Measurements from ENCODE around the gene TMEM248. TPM values are rescaled to one million over a fixed set of nuclear protein-coding genes. Genes with fewer than 3 reads are reported as not detected.

Gene TMEM248
- total RNA-seq, 2 donors from 2014 or later = 77.9 to 79.8 TPM

GRCh38 chr7:66958538-66959350, 37.7 kb downstream of the TMEM248 start:
- Histone ChIP-seq H3K27ac (ENCODE audit: low read depth, low read length) (no peak overlapping the region), H3K4me1 (ENCODE audit: control insufficient read depth, insufficient read depth, low read length) (no peaks in the 10 kb centered on the region), H3K4me3 (ENCODE audit: low read length) (no peak overlapping the region), H3K36me3 (ENCODE audit: control insufficient read depth, insufficient read depth, low read length) (peaks cover 39% of the 10 kb centered on the region), H3K9me3 (ENCODE audit: control insufficient read depth, low read length) (no peaks in the 10 kb centered on the region), H3K27me3 (ENCODE audit: control insufficient read depth, insufficient read depth, low read length, poor library complexity, severe bottlenecking) (no peaks in the 10 kb centered on the region), H3K9ac (ENCODE audit: extremely low read depth, low read length, poor library complexity, severe bottlenecking) (no peak overlapping the region)
- H3K27ac Mint-ChIP-seq = no peak overlapping the region
- peaks cover 58% of the 10 kb centered on the region for H3K36me3 Mint-ChIP-seq (ENCODE audit: low read depth)
- 93 to 96% methylated on average over 13 to 17 of the region's 17 CpGs for WGBS, 2 experiments (ENCODE audit: insufficient coverage in 1 of 2, insufficient read length in 1 of 2)
- H3K4me3 Mint-ChIP-seq = no peak overlapping the region
- DNase-seq = no peak
- TF ChIP-seq CTCF (conservative IDR thresholded peaks at IDR 0.05) = no peak
- H3K27me3 Mint-ChIP-seq (ENCODE audit: insufficient read depth) = no peaks in the 10 kb centered on the region
- no peaks in the 10 kb centered on the region for H3K4me1 Mint-ChIP-seq
- no peaks in the 10 kb centered on the region for H3K9me3 Mint-ChIP-seq

GRCh38 chr7:66960192-66960591, 39.2 kb downstream of the TMEM248 start:
- Histone ChIP-seq H3K4me3 (ENCODE audit: low read length) (no peak overlapping the region), H3K27me3 (ENCODE audit: control insufficient read depth, insufficient read depth, low read length, poor library complexity, severe bottlenecking) (no peaks in the 10 kb centered on the region), H3K27ac (ENCODE audit: low read depth, low read length) (no peak overlapping the region), H3K9me3 (ENCODE audit: control insufficient read depth, low read length) (no peaks in the 10 kb centered on the region), H3K9ac (ENCODE audit: extremely low read depth, low read length, poor library complexity, severe bottlenecking) (no peak overlapping the region), H3K4me1 (ENCODE audit: control insufficient read depth, insufficient read depth, low read length) (no peaks in the 10 kb centered on the region), H3K36me3 (ENCODE audit: control insufficient read depth, insufficient read depth, low read length) (peaks cover 30% of the 10 kb centered on the region)
- 86 to 93% methylated on average over 3 to 4 of the region's 4 CpGs for WGBS, 2 experiments (ENCODE audit: insufficient coverage in 1 of 2, insufficient read length in 1 of 2)
- Mint-ChIP-seq H3K9me3 (peaks cover 8% of the 10 kb centered on the region), H3K4me1 (no peaks in the 10 kb centered on the region), H3K4me3 (no peak overlapping the region), H3K27ac (no peak overlapping the region), H3K27me3 (ENCODE audit: insufficient read depth) (no peaks in the 10 kb centered on the region), H3K36me3 (ENCODE audit: low read depth) (peaks cover 52% of the 10 kb centered on the region)
- no peak for DNase-seq
- no peak for TF ChIP-seq CTCF (conservative IDR thresholded peaks at IDR 0.05)

- H3K4me3 ChIP-seq (ENCODE audit: low read length) = no peak overlapping the region
- TF ChIP-seq CTCF (conservative IDR thresholded peaks at IDR 0.05) = no peak
- H3K27me3 ChIP-seq (ENCODE audit: control insufficient read depth, insufficient read depth, low read length, poor library complexity, severe bottlenecking) = no peaks in the 10 kb centered on the region
- H3K9me3 Mint-ChIP-seq = peaks cover 14% of the 10 kb centered on the region
- no peak overlapping the region for H3K27ac ChIP-seq (ENCODE audit: low read depth, low read length)
- peaks cover 21% of the 10 kb centered on the region for H3K36me3 ChIP-seq (ENCODE audit: control insufficient read depth, insufficient read depth, low read length)
- no peak overlapping the region for H3K27ac Mint-ChIP-seq
- no peaks in the 10 kb centered on the region for H3K4me1 ChIP-seq (ENCODE audit: control insufficient read depth, insufficient read depth, low read length)
- H3K9me3 ChIP-seq (ENCODE audit: control insufficient read depth, low read length) = peaks cover 6% of the 10 kb centered on the region
- WGBS, 2 experiments (ENCODE audit: insufficient coverage in 1 of 2, insufficient read length in 1 of 2) = 94 to 96% methylated on average over 4 to 5 of the region's 5 CpGs
- H3K27me3 Mint-ChIP-seq (ENCODE audit: insufficient read depth) = no peaks in the 10 kb centered on the region
- H3K9ac ChIP-seq (ENCODE audit: extremely low read depth, low read length, poor library complexity, severe bottlenecking) = no peak overlapping the region
- H3K4me3 Mint-ChIP-seq = no peak overlapping the region
- peaks cover 45% of the 10 kb centered on the region for H3K36me3 Mint-ChIP-seq (ENCODE audit: low read depth)
- DNase-seq = no peak
- H3K4me1 Mint-ChIP-seq = no peaks in the 10 kb centered on the region
Observed at GRCh38 chr7:66961096-66961495, 40.1 kb downstream of the TMEM248 start.
